ENCODE results near the gene BMPR2. TPM values are rescaled to one million over a fixed set of nuclear protein-coding genes. Genes with fewer than 3 reads are reported as not detected.

Gene BMPR2
- polyA plus RNA-seq, 1 donor (not counting 4 experiments of a cell fraction or from before 2014, with no cell fraction given) = 31.9 TPM

GRCh38 chr2:202608142-202608852 is 232.2 kb downstream of the BMPR2 start:
- Histone ChIP-seq H3K4me2 (ENCODE audit: control insufficient read depth, extremely low read depth, insufficient read depth, low read depth, low read length) (no peak overlapping the region), H3K27me3 (ENCODE audit: control insufficient read depth, extremely low read depth, insufficient read depth, low read length) (no peaks in the 10 kb centered on the region), H3K9me3 (ENCODE audit: control insufficient read depth, low read depth, low read length) (no peaks in the 10 kb centered on the region), H2AFZ (ENCODE audit: control insufficient read depth, low read length) (no peak overlapping the region), H3K79me2 (ENCODE audit: control insufficient read depth, insufficient read depth, low read length) (no peaks in the 10 kb centered on the region), H3K27ac (ENCODE audit: control insufficient read depth, insufficient read depth, low read length) (no peak overlapping the region), H3K9me1 (ENCODE audit: control insufficient read depth, extremely low read depth, insufficient read depth, low read length) (no peaks in the 10 kb centered on the region), H3K4me3 (ENCODE audit: control insufficient read depth in 2 of 3, extremely low read depth in 1 of 3, insufficient read depth in 2 of 3, low read depth in 1 of 3, low read length in 3 of 3) (no peak overlapping the region), H3K9ac (ENCODE audit: control insufficient read depth, extremely low read depth, insufficient read depth, low read length) (no peak overlapping the region), H4K20me1 (ENCODE audit: control insufficient read depth, extremely low read depth, insufficient read depth, low read length) (no peaks in the 10 kb centered on the region), H3K4me1 (ENCODE audit: control insufficient read depth, extremely low read depth, insufficient read depth, low read length) (peaks cover 12% of the 10 kb centered on the region), H3K36me3 (ENCODE audit: control insufficient read depth in 2 of 2, extremely low read depth in 1 of 2, insufficient read depth in 2 of 2, low read length in 2 of 2) (no peaks in the 10 kb centered on the region)
- no peak for DNase-seq (ENCODE audit: low read depth, low spot score)
- no peak for TF ChIP-seq EZH2 (IDR thresholded peaks at IDR 0.05; ENCODE audit: low read length)
- TF ChIP-seq, protein P1, sequence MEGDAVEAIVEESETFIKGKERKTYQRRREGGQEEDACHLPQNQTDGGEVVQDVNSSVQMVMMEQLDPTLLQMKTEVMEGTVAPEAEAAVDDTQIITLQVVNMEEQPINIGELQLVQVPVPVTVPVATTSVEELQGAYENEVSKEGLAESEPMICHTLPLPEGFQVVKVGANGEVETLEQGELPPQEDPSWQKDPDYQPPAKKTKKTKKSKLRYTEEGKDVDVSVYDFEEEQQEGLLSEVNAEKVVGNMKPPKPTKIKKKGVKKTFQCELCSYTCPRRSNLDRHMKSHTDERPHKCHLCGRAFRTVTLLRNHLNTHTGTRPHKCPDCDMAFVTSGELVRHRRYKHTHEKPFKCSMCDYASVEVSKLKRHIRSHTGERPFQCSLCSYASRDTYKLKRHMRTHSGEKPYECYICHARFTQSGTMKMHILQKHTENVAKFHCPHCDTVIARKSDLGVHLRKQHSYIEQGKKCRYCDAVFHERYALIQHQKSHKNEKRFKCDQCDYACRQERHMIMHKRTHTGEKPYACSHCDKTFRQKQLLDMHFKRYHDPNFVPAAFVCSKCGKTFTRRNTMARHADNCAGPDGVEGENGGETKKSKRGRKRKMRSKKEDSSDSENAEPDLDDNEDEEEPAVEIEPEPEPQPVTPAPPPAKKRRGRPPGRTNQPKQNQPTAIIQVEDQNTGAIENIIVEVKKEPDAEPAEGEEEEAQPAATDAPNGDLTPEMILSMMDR (optimal IDR thresholded peaks at IDR 0.05 in 1 of 3, IDR thresholded peaks at IDR 0.05 in 1 of 3, conservative IDR thresholded peaks at IDR 0.05 in 1 of 3; ENCODE audit: extremely low read depth in 1 of 3, insufficient read depth in 2 of 3, low read length in 3 of 3) = no peak
- dilution Hi-C loops (cut with MboI; ENCODE audit: extremely low pct_ligation_motif_present, low sequenced_read_pairs) = no loop called here
- no peak for FAIRE-seq

DNA sequence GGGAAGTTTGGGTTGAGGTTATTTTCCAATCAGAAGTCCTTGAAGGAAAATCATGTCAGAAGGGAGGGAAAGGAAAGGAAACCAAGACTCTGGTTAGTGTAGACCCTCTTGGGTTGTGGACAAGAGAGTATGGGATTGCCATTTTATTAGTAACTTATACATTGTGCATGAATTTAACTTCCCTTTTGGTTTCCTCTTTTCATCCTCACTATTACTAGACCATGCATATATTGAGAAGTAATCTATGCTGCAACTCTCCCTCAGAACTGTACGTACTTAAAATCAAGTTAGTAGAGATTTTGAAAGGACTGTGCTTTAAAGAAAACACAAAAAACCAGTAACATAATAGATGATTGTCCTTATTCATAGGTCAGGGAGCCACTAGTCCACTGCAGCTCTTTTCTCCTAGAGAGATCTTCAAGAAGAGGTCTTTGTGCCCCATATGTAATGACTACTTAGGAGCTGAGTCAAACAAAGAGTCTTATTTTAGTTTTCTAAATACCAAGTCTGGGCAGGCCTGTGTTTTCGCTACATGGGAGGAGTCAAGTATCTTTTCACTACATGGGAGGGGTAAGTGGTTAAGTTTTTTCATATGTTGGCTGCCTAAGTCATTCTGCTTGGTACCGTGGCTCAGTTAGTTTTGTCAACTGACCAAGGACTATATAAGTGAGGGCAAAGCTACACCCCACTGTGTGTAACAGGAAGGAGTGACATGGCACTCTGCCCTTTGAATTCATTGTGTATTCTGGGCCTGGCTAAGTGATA is 233.4 kb downstream of the BMPR2 start:
- TF ChIP-seq, protein P1 (optimal IDR thresholded peaks at IDR 0.05 in 1 of 3, IDR thresholded peaks at IDR 0.05 in 1 of 3, conservative IDR thresholded peaks at IDR 0.05 in 1 of 3; ENCODE audit: extremely low read depth in 1 of 3, insufficient read depth in 2 of 3, low read length in 3 of 3) = no peak
- TF ChIP-seq EZH2 (IDR thresholded peaks at IDR 0.05; ENCODE audit: low read length) = no peak
- DNase-seq (ENCODE audit: low read depth, low spot score) (peak; percentile 19), FAIRE-seq (peak; percentile 74)
- Histone ChIP-seq H3K27me3 (ENCODE audit: control insufficient read depth, extremely low read depth, insufficient read depth, low read length) (no peaks in the 10 kb centered on the region), H4K20me1 (ENCODE audit: control insufficient read depth, extremely low read depth, insufficient read depth, low read length) (no peaks in the 10 kb centered on the region), H3K27ac (ENCODE audit: control insufficient read depth, insufficient read depth, low read length) (no peak overlapping the region), H3K79me2 (ENCODE audit: control insufficient read depth, insufficient read depth, low read length) (no peaks in the 10 kb centered on the region), H2AFZ (ENCODE audit: control insufficient read depth, low read length) (no peak overlapping the region), H3K9me3 (ENCODE audit: control insufficient read depth, low read depth, low read length) (no peaks in the 10 kb centered on the region), H3K36me3 (ENCODE audit: control insufficient read depth in 2 of 2, extremely low read depth in 1 of 2, insufficient read depth in 2 of 2, low read length in 2 of 2) (no peaks in the 10 kb centered on the region), H3K9ac (ENCODE audit: control insufficient read depth, extremely low read depth, insufficient read depth, low read length) (no peak overlapping the region), H3K4me2 (ENCODE audit: control insufficient read depth, extremely low read depth, insufficient read depth, low read depth, low read length) (peak overlapping the region; percentile 34), H3K4me3 (ENCODE audit: control insufficient read depth in 2 of 3, extremely low read depth in 1 of 3, insufficient read depth in 2 of 3, low read depth in 1 of 3, low read length in 3 of 3) (no peak overlapping the region), H3K4me1 (ENCODE audit: control insufficient read depth, extremely low read depth, insufficient read depth, low read length) (peaks cover 12% of the 10 kb centered on the region), H3K9me1 (ENCODE audit: control insufficient read depth, extremely low read depth, insufficient read depth, low read length) (no peaks in the 10 kb centered on the region)
- dilution Hi-C loops (cut with MboI; ENCODE audit: extremely low pct_ligation_motif_present, low sequenced_read_pairs) = no loop called here

Data from keratinocyte (primary cell).